ENCODE data around the gene KANSL1.

GRCh38 chr17:46167826-46168569, 25.2 kb downstream of the KANSL1 start:
- TF ChIP-seq TCF4 (CRISPR knock-in tag; IDR thresholded peaks at IDR 0.05; ENCODE audit: borderline replicate concordance) (no peak), ZFP3 (CRISPR knock-in tag; IDR thresholded peaks at IDR 0.05) (no peak), ISL1 (CRISPR knock-in tag; IDR thresholded peaks at IDR 0.05) (no peak), SNAI2 (CRISPR knock-in tag; IDR thresholded peaks at IDR 0.05) (no peak), ARNTL (CRISPR knock-in tag; IDR thresholded peaks at IDR 0.05; ENCODE audit: borderline replicate concordance, low read depth) (no peak), CSRNP3 (CRISPR knock-in tag; IDR thresholded peaks at IDR 0.05) (no peak), CREB5 (CRISPR knock-in tag; IDR thresholded peaks at IDR 0.05; ENCODE audit: low read depth) (no peak)
- TF ChIP-seq, protein P1, sequence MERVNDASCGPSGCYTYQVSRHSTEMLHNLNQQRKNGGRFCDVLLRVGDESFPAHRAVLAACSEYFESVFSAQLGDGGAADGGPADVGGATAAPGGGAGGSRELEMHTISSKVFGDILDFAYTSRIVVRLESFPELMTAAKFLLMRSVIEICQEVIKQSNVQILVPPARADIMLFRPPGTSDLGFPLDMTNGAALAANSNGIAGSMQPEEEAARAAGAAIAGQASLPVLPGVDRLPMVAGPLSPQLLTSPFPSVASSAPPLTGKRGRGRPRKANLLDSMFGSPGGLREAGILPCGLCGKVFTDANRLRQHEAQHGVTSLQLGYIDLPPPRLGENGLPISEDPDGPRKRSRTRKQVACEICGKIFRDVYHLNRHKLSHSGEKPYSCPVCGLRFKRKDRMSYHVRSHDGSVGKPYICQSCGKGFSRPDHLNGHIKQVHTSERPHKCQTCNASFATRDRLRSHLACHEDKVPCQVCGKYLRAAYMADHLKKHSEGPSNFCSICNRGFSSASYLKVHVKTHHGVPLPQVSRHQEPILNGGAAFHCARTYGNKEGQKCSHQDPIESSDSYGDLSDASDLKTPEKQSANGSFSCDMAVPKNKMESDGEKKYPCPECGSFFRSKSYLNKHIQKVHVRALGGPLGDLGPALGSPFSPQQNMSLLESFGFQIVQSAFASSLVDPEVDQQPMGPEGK (CRISPR knock-in tag; IDR thresholded peaks at IDR 0.05; ENCODE audit: borderline replicate concordance): no peak
